Caco-2 (cell line): ENCODE data around the gene ABHD14A. TPM values are rescaled to one million over a fixed set of nuclear protein-coding genes. Genes with fewer than 3 reads are reported as not detected.

ENCODE experiments used
- BruUV-seq: library from RNA; stranded (reverse); fragments of 400-500 nt; replicated peaks from 2 replicates; lab custom pipeline; 2021; lab: Mats Ljungman, UMichigan
- CTCF ChIA-PET: fragments of 300-600 bp; sonication (Branson Sonifier 250); formaldehyde crosslinking; loops from one replicate; lab custom pipeline; 2022; ENCODE audit warnings: antibody characterized with exemption; lab: Charles Lee
- POLR2A ChIA-PET: fragments of 300-600 bp; sonication (Branson Sonifier 250); formaldehyde crosslinking; loops from one replicate; lab custom pipeline; 2022; ENCODE audit warnings: antibody characterized with exemption; lab: Charles Lee
- DNase-seq, 2 experiments: peaks; one replicate each; pipeline versions ENCODE4 v3.0.0 to v3.0.0-alpha.2; 2020 to 2022
- H3K27me3 ChIP-seq: replicated peaks from 2 replicates; pipeline ENCODE4 v1.6.0; 2011; ENCODE audit warnings: low read length; ENCODE audit not compliant: control insufficient read depth, insufficient read depth
- H3K36me3 ChIP-seq: 2 replicates; pipeline ENCODE4 v1.5.1; 2011; ENCODE audit warnings: low read length; ENCODE audit not compliant: control insufficient read depth, insufficient read depth
- H3K4me1 ChIP-seq: fragments of 250-450 bp; sonication (Bioruptor Pico); 2 replicates; pipeline ENCODE4 v1.5.1; 2020; ENCODE audit warnings: mild to moderate bottlenecking
- H3K4me3 ChIP-seq: 2 replicates; pipeline ENCODE4 v1.5.1; 2011; ENCODE audit warnings: low read depth, mild to moderate bottlenecking, control low read depth, low read length
- H3K9me3 ChIP-seq: fragments of 250-450 bp; sonication (Bioruptor Pico); 2 replicates; pipeline ENCODE4 v1.5.1; 2020; ENCODE audit warnings: mild to moderate bottlenecking, moderate library complexity
- H3K27ac Mint-ChIP-seq: one replicate; pipeline ENCODE4 v1.8.0; 2022; ENCODE audit warnings: mixed read lengths; ENCODE audit not compliant: unreplicated experiment
- H3K27me3 Mint-ChIP-seq: one replicate; pipeline ENCODE4 v1.8.0; 2022; ENCODE audit warnings: mixed read lengths; ENCODE audit not compliant: insufficient read depth, unreplicated experiment
- H3K36me3 Mint-ChIP-seq: one replicate; pipeline ENCODE4 v1.8.0; 2022; ENCODE audit warnings: mild to moderate bottlenecking, mixed read lengths; ENCODE audit not compliant: insufficient read depth, unreplicated experiment
- H3K4me1 Mint-ChIP-seq: one replicate; pipeline ENCODE4 v1.8.0; 2022; ENCODE audit warnings: low read depth, mixed read lengths; ENCODE audit not compliant: unreplicated experiment
- H3K4me3 Mint-ChIP-seq: one replicate; pipeline ENCODE4 v1.8.0; 2022; ENCODE audit warnings: mild to moderate bottlenecking, moderate library complexity, mixed read lengths; ENCODE audit not compliant: unreplicated experiment
- H3K9me3 Mint-ChIP-seq: one replicate; pipeline ENCODE4 v1.8.0; 2022; ENCODE audit warnings: mixed read lengths; ENCODE audit not compliant: unreplicated experiment
- CTCF ChIP-seq, 2 experiments: fragments of 200-600 bp in 1 of 2; IDR thresholded peaks; 1 replicate in 1 of 2; 2 replicates in 1 of 2; pipeline versions ENCODE4 v1.5.1 to v1.8.0; 2011 to 2022; ENCODE audit warnings: antibody characterized with exemption in 1 of 2, control low read depth in 1 of 2, inconsistent platforms in 1 of 2, low read depth in 1 of 2, low read length in 1 of 2, mild to moderate bottlenecking in 1 of 2, moderate library complexity in 1 of 2; ENCODE audit not compliant: insufficient read depth in 1 of 2, severe bottlenecking in 1 of 2, unreplicated experiment in 1 of 2
- intact Hi-C: fragments of 100-400 bp; cut with micrococcal nuclease; formaldehyde crosslinking; loops from one replicate; pipeline ENCODE4 v1.10.0; 2022; ENCODE audit not compliant: unreplicated experiment
- total RNA-seq: library from RNA; stranded (reverse); gene quantifications from 2 replicates; pipeline ENCODE4 v1.2.3, GENCODE V29; 2022

ABHD14A gene
- total RNA-seq, 1 experiment from 2014 or later: 14.0 TPM

- ChIA-PET CTCF (no interaction called here), POLR2A (no interaction called here)
- no peak for TF ChIP-seq CTCF (IDR thresholded peaks at IDR 0.05; ENCODE audit: insufficient read depth in 1 of 2, low read depth in 1 of 2, low read length in 1 of 2, severe bottlenecking in 1 of 2, unreplicated experiment in 1 of 2)
- Mint-ChIP-seq H3K4me3 (no peak overlapping the region), H3K9me3 (no peaks in the 10 kb centered on the region), H3K4me1 (no peaks in the 10 kb centered on the region), H3K27ac (no peak overlapping the region), H3K36me3 (no peaks in the 10 kb centered on the region), H3K27me3 (no peaks in the 10 kb centered on the region)
- Histone ChIP-seq H3K36me3 (no peaks in the 10 kb centered on the region), H3K27me3 (no peaks in the 10 kb centered on the region), H3K9me3 (no peaks in the 10 kb centered on the region), H3K4me1 (no peaks in the 10 kb centered on the region), H3K4me3 (no peak overlapping the region)
- no TSS peak for BruUV-seq
- intact Hi-C loops: no loop called here
- no peak for DNase-seq
Measured at GRCh38 chr3:52023860-52024764, 49.2 kb downstream of the ABHD14A start.

GRCh38 chr3:52024765-52025452 lies 50.0 kb downstream of the ABHD14A start:
- intact Hi-C loops: no loop called here
- H3K4me3 Mint-ChIP-seq: no peak overlapping the region
- CTCF ChIA-PET: no interaction called here
- H3K27me3 Mint-ChIP-seq: no peaks in the 10 kb centered on the region
- Histone ChIP-seq H3K9me3 (no peaks in the 10 kb centered on the region), H3K4me3 (no peak overlapping the region), H3K36me3 (no peaks in the 10 kb centered on the region), H3K4me1 (no peaks in the 10 kb centered on the region), H3K27me3 (no peaks in the 10 kb centered on the region)
- H3K27ac Mint-ChIP-seq: no peak overlapping the region
- H3K9me3 Mint-ChIP-seq: no peaks in the 10 kb centered on the region
- no peak for TF ChIP-seq CTCF (IDR thresholded peaks at IDR 0.05; ENCODE audit: insufficient read depth in 1 of 2, low read depth in 1 of 2, low read length in 1 of 2, severe bottlenecking in 1 of 2, unreplicated experiment in 1 of 2)
- no peaks in the 10 kb centered on the region for H3K36me3 Mint-ChIP-seq
- no TSS peak for BruUV-seq
- POLR2A ChIA-PET: no interaction called here
- H3K4me1 Mint-ChIP-seq: no peaks in the 10 kb centered on the region
- DNase-seq: no peak

- no peaks in the 10 kb centered on the region for H3K9me3 ChIP-seq
- Mint-ChIP-seq H3K4me1 (no peaks in the 10 kb centered on the region), H3K27ac (no peak overlapping the region), H3K27me3 (no peaks in the 10 kb centered on the region), H3K36me3 (no peaks in the 10 kb centered on the region), H3K4me3 (no peak overlapping the region), H3K9me3 (no peaks in the 10 kb centered on the region)
- no peak for TF ChIP-seq CTCF (IDR thresholded peaks at IDR 0.05; ENCODE audit: insufficient read depth in 1 of 2, low read depth in 1 of 2, low read length in 1 of 2, severe bottlenecking in 1 of 2, unreplicated experiment in 1 of 2)
- H3K4me1 ChIP-seq: no peaks in the 10 kb centered on the region
- ChIA-PET CTCF (no interaction called here), POLR2A (no interaction called here)
- BruUV-seq: no TSS peak
- intact Hi-C loops: no loop called here
- H3K4me3 ChIP-seq: no peak overlapping the region
- H3K36me3 ChIP-seq: no peaks in the 10 kb centered on the region
- H3K27me3 ChIP-seq: no peaks in the 10 kb centered on the region
- DNase-seq: no peak
Measured at GRCh38 chr3:52025453-52025852, 50.6 kb downstream of the ABHD14A start.
